Measurements from ENCODE around the gene DGKZ. TPM values are rescaled to one million over a fixed set of nuclear protein-coding genes. Genes with fewer than 3 reads are reported as not detected.
"Not testable (repeated sequence)": the region's sequence is repeated elsewhere in the genome, so short reads cannot be mapped to it uniquely, and the experiment has no call there.

The DGKZ gene
- total RNA-seq, 4 donors from 2014 or later, result 38.5 to 53.1 (median 45.7) TPM

GRCh38 chr11:46302866-46303265, 44.4 kb upstream of the DGKZ start:
- Histone ChIP-seq H3K27me3 (peaks cover 0 to 7% (median 0%) of the 10 kb centered on the region in 4 donors), H3K4me3 (no peak overlapping the region), H3K4me1 (peaks cover 0 to 4% (median 0%) of the 10 kb centered on the region in 3 donors), H3K9me3 (no peaks in the 10 kb centered on the region), H3K27ac (no peak overlapping the region), H3K36me3 (no peaks in the 10 kb centered on the region)
- intact Hi-C loops (cut with DNase I), result no loop called here
- 71 to 89% methylated on average over 6 to 7 of the region's 7 CpGs for WGBS, 2 donors
- no peak for TF ChIP-seq POLR2A (IDR thresholded peaks at IDR 0.05)
- no peak for TF ChIP-seq CTCF (IDR thresholded peaks at IDR 0.05)
- DNase-seq, result no peak

- intact Hi-C loops (cut with DNase I); H3K27ac ChIP-seq; DNase-seq; H3K36me3 ChIP-seq; H3K9me3 ChIP-seq; H3K27me3 ChIP-seq; H3K4me3 ChIP-seq; H3K4me1 ChIP-seq: not testable (repeated sequence)
- WGBS, 2 donors, result 90 to 91% methylated on average over 12 of the region's 12 CpGs
Observed at GRCh38 chr11:46304036-46304435, 43.2 kb upstream of the DGKZ start.

GRCh38 chr11:46304605-46305179, 42.6 kb upstream of the DGKZ start:
- no peak overlapping the region for H3K27ac ChIP-seq
- no peaks in the 10 kb centered on the region for H3K9me3 ChIP-seq
- WGBS, 2 donors, result 94 to 99% methylated on average over 6 to 7 of the region's 10 CpGs
- DNase-seq, result no peak
- no peaks in the 10 kb centered on the region for H3K36me3 ChIP-seq
- peaks cover 0 to 11% (median 4%) of the 10 kb centered on the region in 3 donors for H3K4me1 ChIP-seq
- H3K27me3 ChIP-seq, result peaks cover 0 to 5% (median 0%) of the 10 kb centered on the region in 4 donors
- intact Hi-C loops (cut with DNase I), result loop anchor here (5.0 kb wide), 2 partner anchors 52 to 67 kb away; no protein-coding TSS in a partner anchor
- TF ChIP-seq CTCF (IDR thresholded peaks at IDR 0.05), result no peak
- TF ChIP-seq POLR2A (IDR thresholded peaks at IDR 0.05), result no peak
- no peak overlapping the region for H3K4me3 ChIP-seq

GRCh38 chr11:46305295-46305694, 42.0 kb upstream of the DGKZ start:
- TF ChIP-seq POLR2A (IDR thresholded peaks at IDR 0.05), result no peak
- TF ChIP-seq CTCF (IDR thresholded peaks at IDR 0.05), result no peak
- Histone ChIP-seq H3K27me3 (peaks cover 0 to 5% (median 0%) of the 10 kb centered on the region in 4 donors), H3K9me3 (no peaks in the 10 kb centered on the region), H3K4me1 (peaks cover 0 to 12% (median 4%) of the 10 kb centered on the region in 3 donors), H3K4me3 (no peak overlapping the region), H3K36me3 (no peaks in the 10 kb centered on the region), H3K27ac (no peak overlapping the region)
- WGBS, 2 donors, result 59 to 68% methylated on average over 6 of the region's 6 CpGs
- intact Hi-C loops (cut with DNase I), result loop anchor here (5.0 kb wide), 2 partner anchors 53 to 68 kb away; no protein-coding TSS in a partner anchor
- DNase-seq, result no peak

- DNase-seq, result no peak
- Histone ChIP-seq H3K4me1 (peaks cover 0 to 12% (median 4%) of the 10 kb centered on the region in 3 donors), H3K36me3 (no peaks in the 10 kb centered on the region), H3K27me3 (peaks cover 0 to 5% (median 0%) of the 10 kb centered on the region in 4 donors), H3K4me3 (no peak overlapping the region), H3K27ac (no peak overlapping the region), H3K9me3 (no peaks in the 10 kb centered on the region)
- WGBS, 2 donors, result 74 to 78% methylated on average over 4 to 5 of the region's 5 CpGs
- intact Hi-C loops (cut with DNase I), result loop anchor here (5.0 kb wide), 2 partner anchors 54 to 69 kb away; no protein-coding TSS in a partner anchor
- TF ChIP-seq CTCF (IDR thresholded peaks at IDR 0.05) (no peak), POLR2A (IDR thresholded peaks at IDR 0.05) (no peak)
Observed at GRCh38 chr11:46306296-46306853, 40.9 kb upstream of the DGKZ start.
